Stimulated activated CD8-positive, alpha-beta memory T cell treated with anti-CD3 and anti-CD28 coated beads, Interleukin-4, amount 100 ng/mL, for 24 hours (primary cell): ENCODE data around the gene TMEFF2.
"Not testable (repeated sequence)": the region's sequence is repeated elsewhere in the genome, so short reads cannot be mapped to it uniquely, and the experiment has no call there.

Source experiments
- DNase-seq: peaks from one replicate; pipeline ENCODE4 v3.0.0-alpha.2; 2020; ENCODE audit warnings: low read depth

Gene TMEFF2

DNA sequence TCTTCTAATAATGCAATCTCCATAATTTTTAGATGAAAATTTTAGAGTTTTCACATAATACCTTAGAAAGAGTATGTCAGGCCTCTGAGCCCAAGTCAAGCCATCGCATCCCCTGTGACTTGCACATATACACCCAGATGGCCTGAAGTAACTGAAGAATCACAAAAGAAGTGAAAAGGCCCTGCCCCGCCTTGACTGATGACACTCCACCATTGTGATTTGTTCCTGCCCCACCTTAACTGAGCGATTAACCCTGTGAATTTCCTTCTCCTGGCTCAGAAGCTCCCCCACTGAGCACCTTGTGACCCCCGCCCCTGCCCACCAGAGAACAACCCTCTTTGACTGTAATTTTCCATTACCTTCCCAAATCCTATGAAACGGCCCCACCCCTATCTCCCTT, 64.4 kb downstream of the TMEFF2 start:
- not testable (repeated sequence) for DNase-seq

DNA sequence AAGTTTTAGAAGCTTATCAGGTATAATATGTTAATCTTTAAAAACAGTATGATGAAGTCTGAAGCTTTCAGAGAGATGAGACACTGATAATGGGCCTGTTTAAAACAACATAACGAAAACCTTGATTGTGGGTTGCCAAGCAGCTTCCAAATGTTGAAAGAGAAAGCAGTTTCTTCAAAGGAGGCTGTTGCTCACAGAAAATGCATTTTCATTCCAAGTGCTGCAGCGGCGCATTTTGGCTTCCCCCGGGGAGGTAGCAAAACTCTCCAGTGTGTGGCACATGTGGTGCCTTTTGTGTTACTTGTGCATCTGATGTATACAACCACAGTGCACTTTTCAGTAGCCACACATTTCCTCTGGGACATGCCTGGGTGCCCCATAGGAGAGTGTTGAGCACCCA, 66.1 kb downstream of the TMEFF2 start:
- DNase-seq, result no peak

DNA sequence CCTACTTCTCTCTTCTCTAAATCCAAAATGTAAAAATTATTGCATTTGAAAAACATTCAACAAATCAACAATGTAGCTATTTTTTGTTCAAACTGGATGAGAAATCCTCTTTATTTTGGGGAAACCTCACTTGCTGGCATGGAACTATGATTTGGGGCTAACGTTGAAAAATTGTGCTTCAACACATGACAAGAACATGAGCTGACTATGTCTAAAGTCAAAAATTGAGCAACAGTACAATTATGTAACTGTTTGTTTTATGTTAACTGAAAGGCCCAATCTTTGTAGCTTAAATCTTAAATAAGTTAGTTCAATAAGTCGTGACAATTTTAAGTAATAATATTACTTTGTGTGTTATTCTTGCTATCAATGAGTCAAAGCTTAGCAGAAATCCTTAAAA, 67.3 kb downstream of the TMEFF2 start:
- DNase-seq, result no peak

DNA sequence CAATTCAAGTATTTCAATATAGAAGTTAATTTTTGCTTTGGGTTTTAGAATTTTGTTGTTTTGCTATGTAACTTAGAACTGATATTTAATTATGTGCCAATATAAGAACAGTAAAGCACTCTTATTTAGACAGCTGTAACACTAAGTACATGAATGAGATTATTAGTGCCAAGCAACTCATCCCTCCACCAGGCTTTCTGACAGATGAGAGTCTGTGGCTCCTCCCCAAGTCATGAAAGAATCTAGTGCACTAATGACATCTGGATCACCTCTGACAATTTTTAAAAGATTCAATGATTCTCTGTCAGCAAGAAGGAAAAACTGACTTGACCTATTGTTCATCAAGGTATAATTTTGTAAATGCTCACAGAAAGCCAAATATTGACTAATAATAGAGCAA, 67.8 kb downstream of the TMEFF2 start:
- DNase-seq, result no peak

DNA sequence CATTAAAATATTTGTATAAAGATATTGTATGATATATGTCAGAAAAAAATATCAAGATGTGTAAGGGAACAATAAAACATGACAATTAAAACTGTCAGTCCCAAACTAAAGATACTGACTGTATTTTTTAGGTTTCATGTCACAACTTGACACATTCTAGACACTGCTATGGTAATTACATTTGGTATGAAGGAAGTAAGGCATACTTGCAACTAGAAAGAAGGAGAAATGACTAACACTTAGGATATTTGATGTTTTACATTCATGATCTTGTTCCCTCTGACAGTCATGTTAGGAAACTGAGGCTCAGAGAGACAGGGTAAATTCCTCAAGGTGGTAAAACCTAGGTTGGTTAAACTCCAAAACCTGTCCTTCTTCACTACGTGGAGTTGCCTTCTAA, 68.3 kb downstream of the TMEFF2 start:
- DNase-seq, result no peak

DNA sequence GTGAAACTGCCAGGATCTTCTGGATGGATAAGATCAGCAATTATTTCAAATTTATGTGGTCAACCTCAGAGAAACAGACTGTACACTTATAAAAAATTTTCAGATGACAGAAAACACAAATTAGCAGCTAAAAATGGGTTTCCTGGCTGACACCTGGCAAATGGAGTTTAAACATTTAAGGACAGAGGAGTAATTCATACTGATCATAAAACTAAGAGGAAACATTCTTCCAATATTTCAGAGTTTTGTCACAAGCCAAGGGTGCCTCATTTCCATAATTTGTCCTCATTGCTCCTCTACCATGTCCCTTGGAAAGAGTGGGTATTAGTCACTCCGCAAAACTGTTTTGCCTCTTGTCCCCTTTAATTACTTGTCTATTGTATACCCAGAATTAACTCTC, 70.2 kb downstream of the TMEFF2 start:
- no peak for DNase-seq

DNA sequence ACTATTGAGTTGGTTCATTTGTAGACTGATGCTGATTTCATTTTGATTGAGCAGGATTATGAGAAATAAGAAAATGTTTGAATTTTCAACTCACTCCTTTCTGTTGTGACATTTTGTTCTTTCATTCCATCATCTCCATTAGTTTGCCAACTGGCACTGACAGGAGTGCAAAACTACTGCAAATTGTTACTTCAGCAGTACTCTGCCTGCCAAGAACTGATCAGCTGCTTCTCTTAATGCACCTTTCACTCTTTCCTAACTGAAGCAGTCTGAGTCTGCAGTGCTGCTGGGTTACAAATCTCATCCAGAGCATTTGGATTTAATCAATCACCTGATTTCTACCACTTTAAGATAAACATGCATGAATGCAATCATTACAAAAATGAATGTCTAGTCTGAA, 70.9 kb downstream of the TMEFF2 start:
- DNase-seq, result no peak

DNA sequence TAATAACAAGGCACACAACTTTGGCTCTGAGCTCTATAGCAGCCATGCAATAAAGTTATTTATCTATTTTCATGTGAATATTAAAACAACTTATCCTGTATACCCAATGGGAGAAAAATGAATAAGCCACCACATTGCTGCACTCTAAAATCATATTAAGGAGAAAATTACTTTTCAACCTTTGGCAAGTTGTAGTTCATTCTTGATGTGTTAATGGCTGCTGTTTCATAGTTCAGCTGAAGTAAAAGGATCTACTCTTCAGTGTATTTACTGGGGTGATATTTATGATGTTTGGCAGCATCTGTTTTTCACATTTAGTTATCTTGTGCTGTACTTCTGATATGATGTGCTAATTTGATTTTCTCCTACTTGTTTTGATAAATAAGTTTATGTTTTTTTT, 71.8 kb downstream of the TMEFF2 start:
- DNase-seq, result no peak

DNA sequence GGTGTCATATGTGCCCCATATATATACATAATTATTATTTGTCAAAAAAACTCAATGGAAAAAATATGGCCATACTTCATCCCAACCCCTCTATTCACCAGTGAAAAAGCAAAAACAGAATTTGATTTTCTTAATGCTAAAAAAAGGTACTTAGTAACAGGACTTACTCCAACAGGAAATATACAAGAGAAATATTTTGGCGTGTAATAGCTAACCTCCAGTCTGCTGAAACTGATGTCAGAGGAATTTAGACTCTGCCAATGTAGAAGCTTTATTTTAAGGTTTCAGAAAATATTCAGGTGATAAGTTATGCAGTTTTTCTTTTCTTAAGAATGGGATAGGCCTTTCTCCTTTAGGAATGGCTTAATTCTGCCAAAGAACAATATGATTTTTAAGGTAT, 72.6 kb downstream of the TMEFF2 start:
- DNase-seq, result no peak

DNA sequence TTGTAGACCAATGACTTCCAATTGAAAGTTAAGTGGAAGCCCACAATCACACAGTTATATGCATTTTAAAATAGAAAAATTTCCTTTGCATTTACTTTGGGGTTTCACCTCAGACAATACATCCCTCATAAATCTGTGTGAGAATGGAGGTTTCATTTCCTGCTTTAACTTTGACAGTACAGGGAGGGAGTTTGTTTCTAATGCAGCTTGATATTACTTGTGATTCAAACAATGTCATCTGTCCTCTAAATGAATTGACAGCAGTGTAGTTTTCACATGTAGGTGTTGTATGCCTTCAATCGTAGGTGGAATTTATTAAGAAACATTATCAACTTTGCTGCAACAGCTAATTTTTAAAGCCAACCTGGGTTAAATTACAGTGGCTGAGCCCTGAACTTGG, 75.2 kb downstream of the TMEFF2 start:
- no peak for DNase-seq

DNA sequence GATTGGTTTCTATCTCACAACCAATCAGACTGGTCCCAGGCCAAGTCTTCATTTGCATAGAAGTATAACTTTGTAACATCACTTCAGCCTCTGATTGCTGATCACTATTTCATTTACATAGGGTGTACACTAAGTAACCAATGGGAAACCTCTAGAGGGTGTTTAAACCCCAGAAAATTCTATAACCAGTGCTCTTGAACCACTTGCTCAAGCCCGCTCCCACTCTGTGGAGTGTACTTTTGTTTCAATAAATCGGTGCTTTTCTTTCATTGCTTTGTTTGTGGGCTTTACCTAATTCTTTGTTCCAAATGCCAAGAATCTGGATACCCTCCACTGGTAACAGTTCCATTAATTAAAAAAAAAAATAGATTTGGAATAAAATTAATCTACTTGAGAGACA, 77.0 kb downstream of the TMEFF2 start:
- no peak for DNase-seq

DNA sequence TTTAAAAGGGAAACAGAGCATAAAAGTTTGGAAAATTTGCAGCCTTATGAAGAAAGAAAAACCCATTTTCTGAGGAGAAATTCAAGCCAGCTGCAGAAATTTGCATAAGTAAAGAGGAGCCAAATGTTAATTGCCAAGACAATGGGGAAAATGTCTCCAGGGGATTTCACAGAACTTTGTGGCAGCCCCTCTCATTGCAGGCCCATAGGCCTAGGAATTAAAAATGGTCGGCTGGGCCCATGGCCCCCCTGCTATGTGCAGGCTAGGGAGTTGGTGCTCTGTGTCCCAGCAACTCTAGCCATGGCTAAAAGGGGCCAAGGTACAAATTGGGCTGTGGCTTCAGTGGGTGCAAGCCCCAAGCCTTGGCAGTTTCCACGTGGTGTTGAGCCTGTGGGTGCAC, 83.2 kb downstream of the TMEFF2 start:
- not testable (repeated sequence) for DNase-seq

DNA sequence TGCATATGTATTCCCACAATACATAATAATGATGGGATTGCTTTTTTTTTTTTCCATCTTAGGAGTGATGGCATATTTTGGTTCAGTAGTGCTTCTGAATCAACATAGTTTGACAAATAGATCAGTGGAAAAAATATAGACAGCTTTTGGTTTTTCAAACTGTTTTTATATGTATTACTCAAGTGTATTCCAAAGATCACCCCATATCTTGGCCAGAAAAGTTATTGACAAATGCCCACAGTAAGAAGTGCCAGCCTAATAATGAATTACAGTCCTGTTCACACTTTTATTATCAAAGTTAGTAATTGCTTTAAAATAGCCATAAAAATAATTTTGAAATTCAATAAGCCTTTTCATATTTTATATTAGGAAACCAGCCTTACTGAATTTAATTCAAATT, 95.0 kb downstream of the TMEFF2 start:
- DNase-seq, result no peak

DNA sequence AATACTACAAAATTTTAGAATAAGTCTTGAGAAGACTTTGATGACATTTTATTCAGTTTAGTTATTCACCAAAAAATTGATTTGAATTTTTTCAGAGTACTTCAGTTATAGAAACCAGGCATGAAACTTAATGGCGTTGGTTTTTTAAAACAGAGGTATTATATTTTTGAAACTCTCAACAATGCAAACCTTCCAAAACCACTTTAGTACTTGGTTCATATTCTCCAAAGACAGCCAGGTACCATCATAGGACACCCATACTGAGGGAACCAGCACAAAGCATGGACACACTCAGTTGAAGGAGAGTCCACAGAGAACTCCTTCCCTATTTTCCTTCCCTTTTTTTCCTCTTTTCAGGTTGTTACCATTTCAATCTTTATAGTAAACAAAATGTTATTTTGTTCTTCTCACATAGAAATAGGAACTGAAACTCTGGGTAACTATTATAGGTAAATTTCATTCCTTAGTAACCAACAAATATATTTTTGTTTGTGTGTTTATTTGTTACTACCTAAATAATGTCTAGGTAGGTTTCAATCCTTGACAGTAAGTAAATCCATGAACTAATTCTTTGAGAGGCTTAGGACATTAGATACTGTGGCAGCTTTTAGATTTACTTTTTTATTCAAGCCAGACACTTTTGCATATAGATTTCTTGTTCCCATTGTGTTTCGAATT, 95.8 kb downstream of the TMEFF2 start:
- no peak for DNase-seq

DNA sequence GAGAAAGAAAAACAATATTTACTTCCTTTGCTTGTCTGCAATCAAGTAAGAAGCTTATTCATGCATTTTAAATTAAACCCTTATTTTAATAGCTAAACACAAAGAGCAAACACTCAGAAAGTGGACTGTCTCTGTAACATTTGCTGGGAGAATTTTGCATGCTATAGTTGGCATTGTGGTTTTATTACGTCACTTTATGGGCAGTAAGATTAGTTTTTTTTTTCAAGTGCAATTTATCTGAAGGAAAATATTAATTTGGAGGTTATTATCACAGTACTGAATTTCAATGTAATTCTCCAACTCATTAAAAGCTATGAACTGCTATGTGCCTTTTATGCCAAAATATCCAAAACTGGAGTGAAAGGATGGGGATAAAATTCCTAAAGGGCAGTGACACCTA, 103.3 kb downstream of the TMEFF2 start:
- DNase-seq, result no peak

DNA sequence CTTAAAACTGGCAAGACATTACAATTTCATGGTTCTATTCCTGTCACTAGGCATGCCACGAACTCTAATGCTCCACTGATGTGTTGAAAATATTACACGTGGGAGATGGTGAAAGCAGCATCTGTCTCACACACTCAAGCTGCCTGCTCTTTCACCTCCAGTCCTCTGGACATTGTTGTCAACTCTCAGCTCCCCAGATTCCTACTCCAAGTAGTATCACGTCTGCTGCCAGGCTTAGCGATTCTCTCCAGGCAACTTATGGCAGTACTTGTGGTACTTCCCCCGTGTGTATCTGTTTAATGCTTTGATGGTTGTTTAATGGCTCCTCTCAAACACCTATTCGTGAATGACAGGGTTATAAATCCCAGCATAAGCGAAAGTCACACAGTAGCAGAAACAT, 103.8 kb downstream of the TMEFF2 start:
- no peak for DNase-seq

DNA sequence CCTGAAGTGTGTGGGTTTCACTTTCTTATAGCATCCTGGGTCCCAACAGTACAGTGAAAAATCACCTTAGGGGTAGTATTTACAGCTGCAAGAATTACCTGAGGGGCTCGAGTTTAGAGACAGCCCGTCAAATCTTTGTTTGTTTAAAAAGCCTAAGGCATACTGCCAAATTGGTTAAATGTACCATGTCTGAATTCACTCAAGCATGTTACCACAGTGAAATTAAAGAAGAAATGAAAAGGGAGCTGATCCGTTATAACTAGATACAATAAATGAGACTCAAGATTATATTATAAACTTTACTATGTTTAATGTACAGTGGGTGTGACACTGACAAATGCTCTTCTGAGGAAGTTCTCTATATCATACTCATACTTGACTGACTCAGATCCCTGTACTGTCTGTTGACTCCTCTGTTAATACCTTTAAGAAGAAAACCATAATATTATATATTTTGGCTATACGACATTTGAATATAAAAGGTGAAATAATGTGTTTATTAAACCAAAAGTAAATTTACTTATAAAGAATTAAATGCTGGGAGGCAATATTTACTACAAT, 107.3 kb downstream of the TMEFF2 start:
- no peak for DNase-seq

DNA sequence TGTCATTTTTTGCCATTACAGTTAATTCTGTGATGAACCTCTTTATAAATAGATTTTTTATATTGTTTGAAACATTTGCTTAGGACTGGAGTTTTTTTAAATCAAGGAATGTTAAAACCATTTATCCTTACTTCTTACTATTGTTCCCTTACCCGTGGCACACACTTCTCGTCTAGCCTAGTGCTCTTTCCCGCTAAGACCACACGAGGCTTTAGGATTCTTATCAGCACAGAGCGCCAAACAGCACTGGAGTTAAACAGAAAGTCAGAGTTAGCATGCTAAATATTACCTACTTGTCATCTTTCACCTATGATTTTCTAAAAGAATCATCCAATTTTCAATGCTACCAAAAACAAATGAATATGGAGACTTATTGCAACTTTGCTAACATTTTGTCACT, 112.6 kb downstream of the TMEFF2 start:
- no peak for DNase-seq

DNA sequence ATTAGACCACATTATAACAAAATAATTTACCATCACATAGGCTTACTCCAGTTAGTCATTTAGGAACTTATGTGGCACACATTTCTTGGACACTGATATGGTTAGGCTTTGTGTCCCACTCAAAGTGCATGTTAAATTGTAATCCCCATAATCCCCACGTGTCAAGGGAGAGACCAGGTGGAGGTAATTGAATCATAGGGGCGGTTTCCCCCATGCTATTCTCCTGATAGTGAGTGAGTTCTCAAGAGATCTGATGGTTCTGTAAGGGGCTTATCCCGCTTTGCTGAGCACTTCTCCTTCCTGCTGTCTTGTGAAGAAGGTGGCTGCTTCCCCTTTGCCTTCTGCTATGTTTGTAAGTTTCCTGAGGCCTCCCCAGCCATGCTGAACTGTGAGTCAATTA, 114.6 kb downstream of the TMEFF2 start:
- not testable (repeated sequence) for DNase-seq

DNA sequence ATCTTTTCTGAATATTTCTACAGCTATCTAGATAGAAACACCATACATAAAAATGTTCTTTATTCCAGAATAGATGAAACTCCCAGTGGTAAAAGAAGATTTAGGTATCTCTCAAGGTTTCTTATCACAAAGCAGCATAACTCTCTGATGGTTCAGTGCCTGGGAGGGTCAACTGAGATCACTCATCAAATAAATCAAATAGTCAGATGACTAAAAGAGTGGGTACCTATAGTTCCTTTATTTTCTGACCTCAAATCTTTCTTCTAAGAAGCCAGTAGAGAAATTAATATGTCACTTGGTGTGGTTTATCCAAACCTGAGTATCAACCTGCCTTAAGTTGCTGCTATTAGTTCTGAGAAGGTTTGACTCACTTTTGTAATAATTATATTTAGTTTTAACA, 120.9 kb downstream of the TMEFF2 start:
- no peak for DNase-seq

DNA sequence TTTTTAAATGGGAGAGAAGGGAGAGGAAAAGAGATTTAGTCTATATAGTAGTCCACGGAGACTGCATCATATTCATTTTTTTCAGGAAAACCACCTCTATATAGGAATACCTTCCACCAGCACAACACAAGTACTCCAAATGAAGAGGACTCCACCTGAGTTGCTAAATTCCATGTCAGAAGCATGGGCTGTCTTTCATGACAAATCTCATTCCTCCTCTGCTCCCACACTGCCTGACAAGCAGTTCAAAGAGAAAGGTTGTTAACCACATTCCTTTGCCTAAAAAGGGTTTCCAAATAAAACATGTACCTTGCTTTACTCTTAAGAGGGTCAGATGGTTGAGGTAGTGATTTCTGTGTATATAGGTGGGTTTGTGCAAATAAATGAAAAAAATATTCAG, 122.0 kb downstream of the TMEFF2 start:
- no peak for DNase-seq

DNA sequence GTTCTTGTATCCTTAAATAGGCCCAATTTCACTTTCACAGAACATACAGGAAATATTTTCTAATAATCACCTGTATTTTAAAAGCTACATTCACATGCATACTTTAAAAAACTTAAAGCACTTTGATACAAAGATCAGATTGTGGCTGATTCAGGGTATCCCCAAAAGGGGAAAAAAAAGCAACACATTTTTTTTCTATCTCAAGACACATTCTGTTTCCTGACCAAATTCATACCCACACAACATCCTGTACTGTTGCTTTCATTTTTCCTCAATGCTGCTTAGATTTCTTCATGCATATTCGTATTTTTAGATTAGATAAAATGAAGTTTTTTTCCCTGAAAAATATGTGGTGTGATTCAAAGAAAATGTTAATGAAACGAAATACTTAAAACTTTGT, 122.5 kb downstream of the TMEFF2 start:
- DNase-seq, result no peak

DNA sequence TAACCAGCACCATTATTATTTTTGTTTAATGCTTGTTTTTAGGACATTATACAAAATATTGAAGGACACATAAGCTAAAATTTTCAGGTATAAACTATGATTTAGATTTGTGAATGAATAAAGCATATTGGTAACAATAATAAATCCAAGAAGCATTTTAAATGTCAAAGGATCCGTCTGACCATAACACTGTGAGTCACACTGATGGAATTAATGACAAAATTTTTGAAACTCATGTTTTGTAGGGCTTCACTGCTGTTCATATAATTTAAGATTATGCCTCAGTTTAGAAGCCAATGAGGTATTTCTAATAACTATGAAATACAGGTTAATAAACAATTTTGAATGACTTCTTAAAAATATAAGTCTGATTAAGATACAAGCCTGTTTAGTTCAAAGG, 124.6 kb downstream of the TMEFF2 start:
- DNase-seq, result no peak

DNA sequence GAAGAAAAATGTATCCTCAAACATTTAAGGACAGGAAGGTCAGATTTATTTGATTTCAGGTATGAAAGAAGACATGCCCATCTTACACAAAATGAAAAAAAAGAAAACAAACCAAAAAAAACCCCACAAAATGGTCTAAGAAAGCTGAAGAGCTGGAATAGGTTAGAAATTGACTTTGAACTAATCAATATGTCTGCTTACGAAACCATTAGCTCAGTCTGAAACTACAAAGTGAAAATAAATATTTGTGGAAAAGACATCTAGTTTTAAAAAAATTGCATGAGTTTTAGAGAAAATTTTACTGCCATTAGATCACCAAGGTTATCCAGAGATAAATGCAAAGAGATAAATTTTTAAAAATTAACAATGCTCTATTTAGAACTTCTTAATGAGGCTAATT, 125.3 kb downstream of the TMEFF2 start:
- DNase-seq, result no peak

DNA sequence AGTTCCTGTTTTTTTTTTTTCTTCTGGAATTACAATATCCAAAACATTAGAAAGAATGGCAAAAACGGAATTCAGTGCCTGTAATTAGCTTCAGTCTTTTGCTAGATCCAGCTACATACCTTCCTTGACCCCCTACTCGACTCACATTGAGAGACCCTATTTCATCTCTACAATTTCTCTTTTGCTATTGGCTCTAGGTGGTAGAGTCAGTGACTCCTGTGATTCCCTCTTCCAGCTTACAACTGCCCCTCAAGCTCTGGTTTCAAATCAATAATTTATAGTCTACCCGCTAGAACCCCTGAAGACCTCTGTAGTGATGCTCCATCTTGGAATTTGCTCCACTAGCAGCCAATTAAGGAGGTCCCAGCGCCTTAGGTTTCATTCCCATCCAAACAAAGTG, 125.8 kb downstream of the TMEFF2 start:
- no peak for DNase-seq
